HepG2 (cell line): ENCODE data around the gene OLAH.

Experiments
- CTCF ChIP-seq: sonication (generic); formaldehyde crosslinking; IDR thresholded peaks from 2 replicates; pipeline ENCODE4 v1.5.0; 2020; ENCODE audit warnings: mild to moderate bottlenecking, missing genetic modification reagents, moderate library complexity
- ETS1 ChIP-seq: sonication (generic); formaldehyde crosslinking; IDR thresholded peaks from 2 replicates; pipeline ENCODE4 v1.4.0; 2020; ENCODE audit warnings: missing genetic modification reagents
- ETV6 ChIP-seq: sonication (generic); formaldehyde crosslinking; conservative IDR thresholded peaks from 2 replicates; pipeline ENCODE4 v1.4.0; 2020; ENCODE audit warnings: missing genetic modification reagents
- FOXA3 ChIP-seq: IDR thresholded peaks from 2 replicates; pipeline ENCODE4 v1.6.1; 2016; ENCODE audit warnings: missing genetic modification reagents, missing compliant biosample characterization
- HBP1 ChIP-seq: IDR thresholded peaks from 2 replicates; pipeline ENCODE4 v1.6.1; 2016; ENCODE audit warnings: low read depth, control low read depth
- HNRNPLL ChIP-seq: fragments of 200-400 bp; formaldehyde crosslinking; IDR thresholded peaks from 2 replicates; pipeline ENCODE4 v1.6.1; 2017; ENCODE audit warnings: mild to moderate bottlenecking, low read depth, low read length; ENCODE audit not compliant: poor library complexity, severe bottlenecking
- RERE ChIP-seq: IDR thresholded peaks from 2 replicates; pipeline ENCODE4 v1.6.1; 2016; ENCODE audit warnings: low read depth, missing genetic modification reagents, missing compliant biosample characterization
- ZBTB43 ChIP-seq: sonication (generic); formaldehyde crosslinking; conservative IDR thresholded peaks from 2 replicates; pipeline ENCODE4 v1.4.0; 2020; ENCODE audit warnings: missing genetic modification reagents
- ZNF232 ChIP-seq: sonication (generic); formaldehyde crosslinking; IDR thresholded peaks from 2 replicates; pipeline ENCODE4 v1.4.0; 2020; ENCODE audit warnings: missing genetic modification reagents, borderline replicate concordance

- no peak for TF ChIP-seq ZNF232 (CRISPR knock-in tag)
- TF ChIP-seq HNRNPLL: no peak
- no peak for TF ChIP-seq CTCF
- TF ChIP-seq ETS1: no peak
- TF ChIP-seq FOXA3: no peak
- TF ChIP-seq HBP1 (CRISPR knock-in tag): no peak
- no peak for TF ChIP-seq ZBTB43
- no peak for TF ChIP-seq RERE
- TF ChIP-seq ETV6 (CRISPR knock-in tag): no peak
Observed at GRCh38 chr10:14995964-14996565, 47.7 kb upstream of the OLAH start.
